Omental fat pad (tissue), 4 donors: ENCODE measurements around the gene CNGB1. TPM values are rescaled to one million over a fixed set of nuclear protein-coding genes. Genes with fewer than 3 reads are reported as not detected.

Experiments used
- ATAC-seq: fragments of 150-250 bp; one replicate; pipeline ENCODE4 v1.9.1; 2016; ENCODE audit warnings: mild to moderate bottlenecking, moderate library complexity; ENCODE audit not compliant: low FRiP score
- DNase-seq: peaks from one replicate; pipeline ENCODE4 v3.0.0-alpha.2; 2019; ENCODE audit warnings: low spot score
- total RNA-seq, 4 donors: library from RNA; depleted of rRNA; stranded (reverse); fragments of >200 nt; gene quantifications; one replicate each; pipeline ENCODE4 v1.1.0, GENCODE V29; 2016
- TF ChIP-seq, protein P1 (sequence below), 3 donors: fragments of 450-650 bp; IDR thresholded peaks; one replicate each; pipeline ENCODE4 v1.5.1; 2016 to 2017; ENCODE audit warnings: antibody characterized with exemption in 3 of 3, mild to moderate bottlenecking in 3 of 3, moderate library complexity in 2 of 3

Gene CNGB1
- total RNA-seq, 4 donors from 2014 or later: not detected

DNA sequence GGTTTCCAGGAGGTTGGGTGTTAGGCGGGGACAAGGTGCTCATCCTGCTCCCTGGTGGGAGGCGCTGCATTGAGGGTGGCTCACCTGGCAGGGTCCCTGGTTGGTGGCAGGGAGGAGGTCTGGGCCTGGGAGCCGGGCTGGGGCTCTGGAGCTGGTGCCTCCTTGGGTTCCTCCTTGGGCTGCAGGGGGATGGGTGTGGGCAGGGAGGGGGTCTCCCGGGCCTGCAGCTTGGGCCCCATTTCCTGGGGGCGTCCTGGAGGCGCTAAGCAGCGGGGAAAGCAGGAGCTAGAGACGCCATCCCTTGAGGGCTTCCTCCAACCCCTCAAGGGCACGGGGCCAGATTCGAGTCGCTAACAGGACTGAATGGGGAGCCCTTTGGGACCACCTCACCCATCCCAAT is 11.1 kb downstream of the CNGB1 start:
- TF ChIP-seq, protein P1, sequence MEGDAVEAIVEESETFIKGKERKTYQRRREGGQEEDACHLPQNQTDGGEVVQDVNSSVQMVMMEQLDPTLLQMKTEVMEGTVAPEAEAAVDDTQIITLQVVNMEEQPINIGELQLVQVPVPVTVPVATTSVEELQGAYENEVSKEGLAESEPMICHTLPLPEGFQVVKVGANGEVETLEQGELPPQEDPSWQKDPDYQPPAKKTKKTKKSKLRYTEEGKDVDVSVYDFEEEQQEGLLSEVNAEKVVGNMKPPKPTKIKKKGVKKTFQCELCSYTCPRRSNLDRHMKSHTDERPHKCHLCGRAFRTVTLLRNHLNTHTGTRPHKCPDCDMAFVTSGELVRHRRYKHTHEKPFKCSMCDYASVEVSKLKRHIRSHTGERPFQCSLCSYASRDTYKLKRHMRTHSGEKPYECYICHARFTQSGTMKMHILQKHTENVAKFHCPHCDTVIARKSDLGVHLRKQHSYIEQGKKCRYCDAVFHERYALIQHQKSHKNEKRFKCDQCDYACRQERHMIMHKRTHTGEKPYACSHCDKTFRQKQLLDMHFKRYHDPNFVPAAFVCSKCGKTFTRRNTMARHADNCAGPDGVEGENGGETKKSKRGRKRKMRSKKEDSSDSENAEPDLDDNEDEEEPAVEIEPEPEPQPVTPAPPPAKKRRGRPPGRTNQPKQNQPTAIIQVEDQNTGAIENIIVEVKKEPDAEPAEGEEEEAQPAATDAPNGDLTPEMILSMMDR (IDR thresholded peaks at IDR 0.05): no peak
- no peak for DNase-seq
- ATAC-seq: no peak

DNA sequence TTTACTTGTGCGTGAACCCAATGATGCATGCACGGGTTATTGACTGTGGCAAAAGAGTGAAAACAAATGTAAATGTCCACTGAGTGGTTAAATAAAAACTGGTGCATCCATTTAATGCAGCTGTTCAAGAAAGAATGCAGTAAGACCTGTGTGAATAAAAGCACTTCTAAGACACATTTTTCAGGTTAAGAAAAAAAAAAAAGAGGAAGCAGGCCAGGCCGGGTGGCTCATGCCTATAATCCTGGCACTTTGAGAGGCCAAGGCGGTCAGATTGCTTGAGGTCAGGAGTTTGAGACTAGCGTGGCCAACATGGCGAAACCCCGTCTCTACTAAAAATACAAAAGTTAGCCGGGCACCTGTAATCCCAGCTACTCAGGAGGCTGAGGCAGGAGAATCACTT is 11.8 kb downstream of the CNGB1 start:
- ATAC-seq (no peak), DNase-seq (no peak)
- TF ChIP-seq, protein P1 (IDR thresholded peaks at IDR 0.05): no peak

DNA sequence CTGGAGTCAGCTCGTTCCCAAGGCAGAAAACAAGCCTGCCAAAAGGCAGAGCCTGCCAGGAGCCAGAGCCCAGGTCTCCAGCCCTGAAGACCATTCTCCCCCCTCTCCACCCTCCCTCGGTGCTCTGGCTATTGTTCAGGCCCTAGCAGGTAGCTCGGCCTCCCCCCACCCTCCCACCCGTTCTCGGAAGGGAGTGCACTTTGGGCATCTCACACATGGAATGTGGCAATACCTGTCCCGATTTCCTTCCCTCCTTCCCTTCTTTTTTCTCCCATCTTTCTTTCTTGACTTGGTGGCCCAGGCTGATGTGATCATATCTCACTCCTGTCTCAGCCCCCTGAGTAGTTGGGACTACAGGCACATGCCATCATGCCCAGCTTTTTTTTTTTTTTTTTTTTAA is 12.4 kb downstream of the CNGB1 start:
- DNase-seq (no peak), ATAC-seq (no peak)
- TF ChIP-seq, protein P1 (IDR thresholded peaks at IDR 0.05): no peak

DNA sequence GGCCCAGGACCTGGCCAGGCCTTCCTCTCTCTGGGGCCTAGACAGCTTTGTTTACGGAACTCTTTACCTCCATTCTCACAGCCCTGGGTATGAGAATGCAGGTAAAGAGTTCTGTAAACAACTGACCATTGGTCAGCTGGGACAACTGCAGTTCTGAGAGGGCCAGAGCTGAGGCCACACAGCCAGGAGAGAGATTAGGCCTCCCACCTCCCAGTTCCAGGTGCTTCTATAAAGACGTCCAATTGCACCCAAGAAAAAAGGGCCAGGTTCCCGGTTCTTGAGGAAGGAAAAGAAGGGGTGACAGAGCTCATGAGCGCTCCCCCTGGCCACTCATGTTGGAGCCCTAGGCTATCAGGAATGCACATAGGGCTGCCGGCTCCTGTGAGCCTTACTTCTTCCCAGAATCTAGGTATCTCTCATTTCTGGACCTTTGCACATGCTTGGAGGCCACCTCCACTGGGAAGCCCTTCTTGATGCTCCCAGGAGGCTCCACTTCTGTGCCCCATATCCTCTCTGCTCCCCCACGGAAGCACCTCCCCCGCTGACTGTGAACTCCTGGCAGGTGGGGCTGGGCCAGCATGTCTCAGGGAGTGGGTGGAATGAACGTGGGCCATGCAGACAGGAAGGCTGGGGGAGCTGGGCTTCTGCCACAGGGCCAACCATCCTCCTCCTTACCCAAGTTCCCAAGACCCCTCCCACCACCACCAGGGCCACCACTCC is 13.1 kb downstream of the CNGB1 start:
- no peak for DNase-seq
- TF ChIP-seq, protein P1 (IDR thresholded peaks at IDR 0.05): no peak
- ATAC-seq: no peak

DNA sequence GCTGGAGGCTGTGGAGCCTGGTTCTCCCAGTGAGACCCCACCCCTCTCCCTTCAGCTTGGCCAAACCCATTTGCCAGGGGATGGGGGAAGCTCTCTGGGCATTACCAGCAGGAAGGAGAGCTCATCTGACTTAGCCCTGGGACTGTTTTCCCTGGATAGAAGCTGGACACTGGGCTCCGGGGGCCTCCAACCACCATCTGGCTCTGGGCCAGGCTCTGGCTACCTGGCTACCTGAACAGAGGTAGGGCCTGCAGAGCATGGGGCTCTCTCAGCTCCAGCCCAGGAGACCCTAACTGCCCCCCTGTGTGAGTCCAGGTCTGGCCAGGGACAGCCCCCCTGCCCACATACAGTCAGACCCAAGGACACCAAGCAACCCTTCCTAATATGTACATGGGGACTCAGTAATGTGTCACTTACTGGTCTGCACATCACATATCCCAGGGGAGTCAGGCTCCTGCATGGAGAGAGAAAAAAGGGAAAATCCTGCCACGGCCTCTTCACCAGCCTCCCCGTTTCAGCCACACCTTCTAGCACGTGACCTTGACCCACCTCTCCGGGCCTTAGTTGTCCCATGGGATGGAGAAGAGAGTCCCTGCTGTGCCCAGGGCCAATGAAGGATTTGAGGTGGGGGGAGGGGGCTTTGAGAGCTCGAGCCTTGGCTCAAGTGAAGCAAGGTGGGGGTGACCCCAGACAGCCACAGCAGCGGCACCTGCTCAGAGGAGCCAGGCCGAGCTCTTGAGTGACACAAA is 13.8 kb downstream of the CNGB1 start:
- TF ChIP-seq, protein P1 (IDR thresholded peaks at IDR 0.05): no peak

DNA sequence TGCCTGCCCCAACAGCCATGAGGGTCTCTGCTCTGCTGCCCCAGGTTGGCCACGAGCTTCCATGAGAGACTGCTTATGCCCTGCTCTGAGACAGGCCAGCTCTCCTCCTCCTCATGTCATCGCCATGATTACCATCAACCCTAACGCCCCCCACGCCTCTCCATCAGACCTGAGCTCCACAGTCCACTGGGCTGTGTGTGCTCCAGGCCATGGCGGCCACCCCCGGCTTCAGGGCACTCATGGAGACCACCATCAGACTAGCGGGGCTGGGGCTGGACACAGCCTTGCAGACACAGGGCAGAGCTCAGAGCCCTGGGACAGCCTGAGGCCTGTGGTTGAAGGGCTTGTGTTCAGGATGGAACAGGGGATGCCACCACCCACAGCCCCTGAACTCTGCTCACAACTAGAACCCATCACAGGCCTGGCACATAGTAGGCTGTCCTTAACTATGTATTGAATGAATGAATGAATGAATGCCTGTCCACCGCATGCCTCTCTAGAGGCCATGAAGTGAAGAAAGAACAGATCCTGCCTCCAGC is 14.6 kb downstream of the CNGB1 start:
- DNase-seq (no peak), ATAC-seq (no peak)
- TF ChIP-seq, protein P1 (IDR thresholded peaks at IDR 0.05): no peak

More for the DNA sequence above, 13.8 kb downstream of the CNGB1 start:
- no peak for ATAC-seq
- DNase-seq: no peak
